OCI-LY7 (cell line): Measurements from ENCODE around the gene PARP6. TPM values are rescaled to one million over a fixed set of nuclear protein-coding genes. Genes with fewer than 3 reads are reported as not detected.

Source experiments
- BruUV-seq: library from RNA; stranded (reverse); fragments of 400-500 nt; replicated peaks from 2 replicates; lab custom pipeline; 2021; lab: Mats Ljungman, UMichigan
- CTCF ChIA-PET: fragments of 300-600 bp; sonication (Branson Sonifier 250); formaldehyde crosslinking; loops from one replicate; lab custom pipeline; 2022; ENCODE audit warnings: antibody characterized with exemption; ENCODE audit not compliant: unreplicated experiment; lab: Charles Lee
- POLR2A ChIA-PET: fragments of 300-600 bp; sonication (Branson Sonifier 250); formaldehyde crosslinking; loops from one replicate; lab custom pipeline; 2022; ENCODE audit warnings: antibody characterized with exemption; lab: Charles Lee
- DNase-seq: peaks from one replicate; pipeline ENCODE4 v3.0.0-alpha.2; 2015; ENCODE audit warnings: low spot score
- H2AFZ ChIP-seq: fragments of 200-600 bp; sonication (generic), shearing (Covaris generic); 2 replicates; pipeline ENCODE4 v1.6.1; 2014; ENCODE audit warnings: mild to moderate bottlenecking, antibody characterized with exemption, low read length, moderate library complexity
- H3K27ac ChIP-seq: fragments of 200-600 bp; sonication (generic); 2 replicates; pipeline ENCODE4 v1.5.1; 2014; ENCODE audit warnings: mixed run types, low read depth, mild to moderate bottlenecking, moderate library complexity, low read length, inconsistent platforms; ENCODE audit not compliant: poor library complexity, severe bottlenecking
- H3K36me3 ChIP-seq: fragments of 200-600 bp; sonication (generic); 2 replicates; pipeline ENCODE4 v1.6.1; 2014; ENCODE audit warnings: mild to moderate bottlenecking, antibody characterized with exemption, low read length, moderate library complexity, mixed read lengths; ENCODE audit not compliant: insufficient read depth
- H3K4me1 ChIP-seq: fragments of 200-600 bp; sonication (generic); 2 replicates; pipeline ENCODE4 v1.5.1; 2014; ENCODE audit warnings: mild to moderate bottlenecking, low read length; ENCODE audit not compliant: insufficient read depth, poor library complexity, severe bottlenecking
- H3K4me2 ChIP-seq: fragments of 200-600 bp; sonication (generic); 2 replicates; pipeline ENCODE4 v1.6.1; 2014; ENCODE audit warnings: mild to moderate bottlenecking, low read length
- H3K4me3 ChIP-seq: fragments of 200-600 bp; sonication (generic); 2 replicates; pipeline ENCODE4 v1.5.1; 2014; ENCODE audit warnings: mild to moderate bottlenecking, low read depth, low read length; ENCODE audit not compliant: poor library complexity, severe bottlenecking
- H3K79me2 ChIP-seq: fragments of 200-600 bp; sonication (generic); 2 replicates; pipeline ENCODE4 v1.6.1; 2016; ENCODE audit warnings: low read depth, mild to moderate bottlenecking, low read length, moderate library complexity, mixed read lengths; ENCODE audit not compliant: insufficient read depth
- H3K9me2 ChIP-seq: fragments of 200-600 bp; sonication (generic); 2 replicates; pipeline ENCODE4 v1.6.1; 2016; ENCODE audit warnings: mild to moderate bottlenecking, low read length, mixed read lengths; ENCODE audit not compliant: insufficient read depth
- H3K9me3 ChIP-seq: fragments of 200-600 bp; sonication (generic); 2 replicates; pipeline ENCODE4 v1.6.1; 2014; ENCODE audit warnings: mild to moderate bottlenecking, mixed run types, low read length, mixed read lengths
- H4K20me1 ChIP-seq: fragments of 200-600 bp; sonication (generic); 2 replicates; pipeline ENCODE4 v1.6.1; 2014; ENCODE audit warnings: mild to moderate bottlenecking, antibody characterized with exemption, low read length, moderate library complexity, mixed read lengths; ENCODE audit not compliant: insufficient read depth
- CTCF ChIP-seq: fragments of 200-600 bp; sonication (generic); conservative IDR thresholded peaks from 2 replicates; pipeline ENCODE4 v1.5.1; 2014; ENCODE audit warnings: mild to moderate bottlenecking, antibody characterized with exemption, low read length, moderate library complexity, mixed read lengths
- EZH2phosphoT487 ChIP-seq: fragments of 200-600 bp; sonication (generic); IDR thresholded peaks from 2 replicates; pipeline ENCODE4 v1.6.1; 2018; ENCODE audit warnings: low read depth, borderline replicate concordance, mild to moderate bottlenecking, mixed run types, antibody characterized with exemption, low read length, moderate library complexity, mixed read lengths
- intact Hi-C: fragments of 100-400 bp; cut with micrococcal nuclease; formaldehyde crosslinking; loops from one replicate; pipeline ENCODE4 v1.10.0; 2022; ENCODE audit not compliant: unreplicated experiment
- total RNA-seq, 2 experiments: library from RNA; depleted of rRNA in 1 of 2; stranded (reverse); fragments of >200 nt in 1 of 2; shearing (Covaris generic) in 1 of 2; gene quantifications; 2 replicates each; pipeline ENCODE4 v1.2.3, GENCODE V29; 2014 to 2022

Gene PARP6
- total RNA-seq, 2 experiments from 2014 or later, result 58.3 to 73.3 TPM

GRCh38 chr15:72281713-72282112 is 9.4 kb upstream of the PARP6 start:
- no peaks in the 10 kb centered on the region for H3K4me1 ChIP-seq
- no peak overlapping the region for H2AFZ ChIP-seq
- ChIA-PET POLR2A (no interaction called here), CTCF (no interaction called here)
- H3K27ac ChIP-seq, result no peak overlapping the region
- no peaks in the 10 kb centered on the region for H3K79me2 ChIP-seq
- H3K9me3 ChIP-seq, result no peaks in the 10 kb centered on the region
- TF ChIP-seq CTCF (no peak), EZH2phosphoT487 (no peak)
- H4K20me1 ChIP-seq, result no peaks in the 10 kb centered on the region
- no TSS peak for BruUV-seq
- H3K4me2 ChIP-seq, result no peak overlapping the region
- no peaks in the 10 kb centered on the region for H3K9me2 ChIP-seq
- no peak overlapping the region for H3K4me3 ChIP-seq
- H3K36me3 ChIP-seq, result no peaks in the 10 kb centered on the region
- no peak for DNase-seq
- intact Hi-C loops, result no loop called here

- H3K27ac ChIP-seq, result no peak overlapping the region
- intact Hi-C loops, result no loop called here
- no peak overlapping the region for H3K4me3 ChIP-seq
- H3K4me1 ChIP-seq, result no peaks in the 10 kb centered on the region
- DNase-seq, result no peak
- H3K9me2 ChIP-seq, result no peaks in the 10 kb centered on the region
- H3K9me3 ChIP-seq, result no peaks in the 10 kb centered on the region
- H3K36me3 ChIP-seq, result no peaks in the 10 kb centered on the region
- no peak overlapping the region for H2AFZ ChIP-seq
- no peaks in the 10 kb centered on the region for H4K20me1 ChIP-seq
- BruUV-seq, result no TSS peak
- no peaks in the 10 kb centered on the region for H3K79me2 ChIP-seq
- CTCF ChIA-PET, result no interaction called here
- H3K4me2 ChIP-seq, result no peak overlapping the region
- TF ChIP-seq EZH2phosphoT487 (no peak), CTCF (no peak)
- POLR2A ChIA-PET, result no interaction called here
These were observed 8.4 kb upstream of the PARP6 start for GRCh38 chr15:72280751-72281150.

GRCh38 chr15:72278737-72279136 is 6.4 kb upstream of the PARP6 start:
- POLR2A ChIA-PET, result no interaction called here

More at GRCh38 chr15:72278737-72279136, 6.4 kb upstream of the PARP6 start:
- H3K9me2 ChIP-seq, result no peaks in the 10 kb centered on the region
- H4K20me1 ChIP-seq, result no peaks in the 10 kb centered on the region
- no peak for DNase-seq
- CTCF ChIA-PET, result no interaction called here
- BruUV-seq, result no TSS peak
- H3K4me2 ChIP-seq, result no peak overlapping the region
- H3K27ac ChIP-seq, result no peak overlapping the region
- H3K4me1 ChIP-seq, result peaks cover 2% of the 10 kb centered on the region
- no peaks in the 10 kb centered on the region for H3K36me3 ChIP-seq
- no peak overlapping the region for H3K4me3 ChIP-seq
- H2AFZ ChIP-seq, result no peak overlapping the region
- no peaks in the 10 kb centered on the region for H3K79me2 ChIP-seq
- intact Hi-C loops, result no loop called here
- TF ChIP-seq CTCF, result no peak
- no peak for TF ChIP-seq EZH2phosphoT487
- H3K9me3 ChIP-seq, result no peaks in the 10 kb centered on the region
